Tibial artery (tissue), 4 donors: ENCODE measurements around the gene PKD2.

Experiments used
- DNase-seq, 2 donors: peaks; one replicate each; pipeline ENCODE4 v3.0.0-alpha.2; 2019
- H3K27ac ChIP-seq, 2 donors: fragments of 200-600 bp; sonication (generic) in 1 of 2; 1 replicate in 1 of 2; 2 replicates in 1 of 2; pipeline ENCODE4 v1.5.1; 2018 to 2019; ENCODE audit warnings: mild to moderate bottlenecking in 1 of 2
- H3K27me3 ChIP-seq, 2 donors: fragments of 200-600 bp; sonication (generic) in 1 of 2; one replicate each; pipeline versions ENCODE4 v1.5.1 to v1.6.0; 2016 to 2019
- H3K36me3 ChIP-seq, 3 donors: fragments of 200-600 bp; sonication (generic) in 2 of 3; one replicate each; pipeline ENCODE4 v1.5.1; 2016 to 2019; ENCODE audit warnings: mild to moderate bottlenecking in 2 of 3
- H3K4me1 ChIP-seq, 4 donors: fragments of 200-600 bp; sonication (generic) in 2 of 4; 1 replicate in 3 of 4; 2 replicates in 1 of 4; pipeline ENCODE4 v1.5.1; 2016 to 2019
- H3K4me3 ChIP-seq, 2 donors: fragments of 200-600 bp; sonication (generic) in 1 of 2; 1 replicate in 1 of 2; 2 replicates in 1 of 2; pipeline ENCODE4 v1.5.1; 2018 to 2019; ENCODE audit warnings: mild to moderate bottlenecking in 2 of 2
- H3K9me3 ChIP-seq, 3 donors: fragments of 200-600 bp; sonication (generic) in 1 of 3; one replicate each; pipeline ENCODE4 v1.5.1; 2016 to 2019
- intact Hi-C: fragments of 100-400 bp; cut with DNase I; formaldehyde crosslinking; loops from one replicate; pipeline ENCODE4 v1.15.0; 2023; ENCODE audit warnings: low total_unique reads
- TF ChIP-seq, protein P1 (sequence below), 2 experiments: fragments of 200-600 bp in 1 of 2; fragments of 450-650 bp in 1 of 2; IDR thresholded peaks; one replicate each; pipeline ENCODE4 v1.5.1; 2017 to 2019; ENCODE audit warnings: antibody characterized with exemption in 2 of 2, mild to moderate bottlenecking in 1 of 2, moderate library complexity in 1 of 2

Gene PKD2

DNA sequence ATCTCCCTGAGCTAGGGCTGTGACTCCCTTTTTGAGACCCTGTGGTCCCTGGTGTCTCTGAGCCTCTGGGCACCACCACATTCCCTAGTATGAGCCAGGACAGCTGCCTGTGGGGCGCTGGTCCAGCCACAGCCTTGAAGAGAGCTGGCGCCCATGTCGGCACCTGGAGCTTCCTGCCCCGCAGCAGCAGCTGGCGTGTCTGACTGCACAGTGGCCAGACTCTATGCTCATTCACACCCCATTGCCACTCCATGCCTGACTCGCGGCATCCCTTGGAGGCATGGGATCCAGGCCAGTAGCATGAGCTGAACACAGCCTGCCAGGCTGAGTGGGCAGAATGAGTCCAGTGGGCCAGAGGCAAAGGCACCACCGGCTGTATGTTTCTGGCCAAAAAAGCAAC, 40.2 kb upstream of the PKD2 start:
- no peak for DNase-seq
- TF ChIP-seq, protein P1, sequence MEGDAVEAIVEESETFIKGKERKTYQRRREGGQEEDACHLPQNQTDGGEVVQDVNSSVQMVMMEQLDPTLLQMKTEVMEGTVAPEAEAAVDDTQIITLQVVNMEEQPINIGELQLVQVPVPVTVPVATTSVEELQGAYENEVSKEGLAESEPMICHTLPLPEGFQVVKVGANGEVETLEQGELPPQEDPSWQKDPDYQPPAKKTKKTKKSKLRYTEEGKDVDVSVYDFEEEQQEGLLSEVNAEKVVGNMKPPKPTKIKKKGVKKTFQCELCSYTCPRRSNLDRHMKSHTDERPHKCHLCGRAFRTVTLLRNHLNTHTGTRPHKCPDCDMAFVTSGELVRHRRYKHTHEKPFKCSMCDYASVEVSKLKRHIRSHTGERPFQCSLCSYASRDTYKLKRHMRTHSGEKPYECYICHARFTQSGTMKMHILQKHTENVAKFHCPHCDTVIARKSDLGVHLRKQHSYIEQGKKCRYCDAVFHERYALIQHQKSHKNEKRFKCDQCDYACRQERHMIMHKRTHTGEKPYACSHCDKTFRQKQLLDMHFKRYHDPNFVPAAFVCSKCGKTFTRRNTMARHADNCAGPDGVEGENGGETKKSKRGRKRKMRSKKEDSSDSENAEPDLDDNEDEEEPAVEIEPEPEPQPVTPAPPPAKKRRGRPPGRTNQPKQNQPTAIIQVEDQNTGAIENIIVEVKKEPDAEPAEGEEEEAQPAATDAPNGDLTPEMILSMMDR (IDR thresholded peaks at IDR 0.05), result no peak
- Histone ChIP-seq H3K4me1 (no peaks in the 10 kb centered on the region), H3K9me3 (no peaks in the 10 kb centered on the region), H3K27ac (no peak overlapping the region), H3K36me3 (no peaks in the 10 kb centered on the region), H3K27me3 (peaks cover 0 to 10% of the 10 kb centered on the region in 2 donors), H3K4me3 (no peak overlapping the region)
- intact Hi-C loops, result no loop called here

DNA sequence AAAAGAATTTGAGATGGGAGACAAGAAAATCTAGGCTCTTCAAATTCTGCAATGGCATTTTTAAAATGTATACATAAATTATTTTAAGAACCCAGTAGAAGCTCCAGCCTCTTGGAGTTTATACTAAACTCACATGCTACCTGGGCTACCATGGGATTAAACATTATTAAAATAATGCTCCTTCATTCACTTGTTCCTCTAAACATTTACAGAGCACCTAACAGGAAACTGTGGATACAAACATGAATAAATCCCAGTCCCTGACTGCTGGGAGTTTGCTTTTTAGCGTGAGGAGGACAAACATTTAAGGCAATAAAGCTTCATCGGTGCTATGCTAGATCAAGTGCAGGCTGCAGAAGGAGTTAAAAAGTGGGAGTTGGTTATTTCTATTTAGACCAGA, 37.3 kb upstream of the PKD2 start:
- peaks cover 0 to 3% (median 0%) of the 10 kb centered on the region in 4 donors for H3K4me1 ChIP-seq
- no peak overlapping the region for H3K4me3 ChIP-seq
- no peak for DNase-seq
- no peak overlapping the region for H3K27ac ChIP-seq
- no peaks in the 10 kb centered on the region for H3K36me3 ChIP-seq
- intact Hi-C loops, result loop anchor here (5.0 kb wide), 1 partner anchor 113 kb away; no protein-coding TSS in a partner anchor
- no peaks in the 10 kb centered on the region for H3K9me3 ChIP-seq
- peaks cover 0 to 10% of the 10 kb centered on the region in 2 donors for H3K27me3 ChIP-seq
- TF ChIP-seq, protein P1 (IDR thresholded peaks at IDR 0.05), result no peak

DNA sequence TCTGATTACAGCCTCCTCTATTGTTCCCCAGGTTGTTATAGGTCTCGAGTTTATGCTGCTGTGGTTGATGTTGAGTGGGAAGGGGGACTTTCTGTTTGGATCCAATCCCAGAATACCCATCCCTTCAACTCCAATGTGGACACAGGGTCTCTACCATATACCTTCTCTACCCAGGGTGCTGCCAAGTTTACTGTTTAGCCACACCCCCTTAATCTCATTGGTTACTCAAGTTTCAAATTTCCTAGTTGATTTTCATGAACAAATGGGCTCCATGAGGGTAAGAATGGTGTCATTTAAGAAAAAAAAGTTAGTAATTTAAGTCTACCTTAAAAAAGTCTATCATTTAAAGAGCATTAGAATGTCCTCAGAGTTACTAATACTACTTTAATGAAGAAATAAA, 35.6 kb upstream of the PKD2 start:
- peaks cover 0 to 3% of the 10 kb centered on the region in 2 donors for H3K27me3 ChIP-seq
- intact Hi-C loops, result loop anchor here (5.0 kb wide), 1 partner anchor 115 kb away; no protein-coding TSS in a partner anchor
- H3K36me3 ChIP-seq, result no peaks in the 10 kb centered on the region

DNA sequence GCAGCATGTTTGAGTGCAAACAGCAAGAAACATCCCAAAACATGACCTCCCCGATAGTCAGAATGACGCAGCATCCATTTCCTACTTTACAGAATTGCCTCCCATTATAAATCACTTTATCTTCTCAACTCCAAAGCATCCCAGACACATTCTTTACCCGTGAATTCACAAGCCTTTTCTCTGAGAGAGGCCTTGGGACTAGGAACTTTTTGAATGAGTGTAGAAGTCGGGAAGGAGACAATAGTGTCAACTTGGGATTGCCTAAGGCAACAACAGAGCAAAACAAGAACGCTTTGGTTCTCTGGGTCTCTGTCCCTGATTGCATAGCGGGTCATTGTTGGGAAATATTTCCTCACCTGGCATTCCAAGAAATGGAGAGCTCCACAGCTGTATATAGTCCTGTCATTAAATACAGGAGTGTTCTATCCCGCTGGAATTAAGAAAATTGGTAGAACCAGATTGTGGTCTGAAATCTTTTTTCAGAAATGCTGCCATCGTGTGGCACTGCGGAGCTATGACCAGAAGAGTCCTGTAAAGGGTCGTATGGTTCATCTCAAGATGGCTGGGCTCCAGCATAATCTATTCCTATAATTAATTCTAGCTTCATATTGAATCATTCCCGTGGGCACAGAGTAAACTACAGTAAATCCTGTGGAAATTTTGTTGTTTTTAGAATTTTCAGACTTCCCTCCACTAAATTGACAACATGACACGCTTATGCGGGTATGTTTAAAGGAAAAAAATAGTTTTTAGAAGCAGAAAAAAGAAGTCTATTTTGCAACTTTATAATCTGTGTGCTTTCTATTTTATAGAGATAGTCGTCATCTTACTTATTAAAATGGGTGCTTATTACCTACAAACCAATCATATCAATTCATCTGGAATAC, 33.9 kb upstream of the PKD2 start:
- peak overlapping the region in 1 of 2 donors; percentile 3 for H3K4me3 ChIP-seq
- H3K27me3 ChIP-seq, result no peaks in the 10 kb centered on the region
- peaks cover 0 to 3% (median 0%) of the 10 kb centered on the region in 4 donors for H3K4me1 ChIP-seq
- DNase-seq, result peak; percentile 51 to 68
- H3K36me3 ChIP-seq, result no peaks in the 10 kb centered on the region
- intact Hi-C loops, result loop anchor here (5.0 kb wide), 1 partner anchor 116 kb away; no protein-coding TSS in a partner anchor
- no peaks in the 10 kb centered on the region for H3K9me3 ChIP-seq
- H3K27ac ChIP-seq, result no peak overlapping the region
- TF ChIP-seq, protein P1 (IDR thresholded peaks at IDR 0.05), result peak; percentile 68 to 76

More for the DNA sequence above, 35.6 kb upstream of the PKD2 start:
- H3K9me3 ChIP-seq, result no peaks in the 10 kb centered on the region
- H3K27ac ChIP-seq, result no peak overlapping the region
- DNase-seq, result no peak
- no peak overlapping the region for H3K4me3 ChIP-seq
- TF ChIP-seq, protein P1 (IDR thresholded peaks at IDR 0.05), result no peak
- H3K4me1 ChIP-seq, result peaks cover 0 to 3% (median 0%) of the 10 kb centered on the region in 4 donors

DNA sequence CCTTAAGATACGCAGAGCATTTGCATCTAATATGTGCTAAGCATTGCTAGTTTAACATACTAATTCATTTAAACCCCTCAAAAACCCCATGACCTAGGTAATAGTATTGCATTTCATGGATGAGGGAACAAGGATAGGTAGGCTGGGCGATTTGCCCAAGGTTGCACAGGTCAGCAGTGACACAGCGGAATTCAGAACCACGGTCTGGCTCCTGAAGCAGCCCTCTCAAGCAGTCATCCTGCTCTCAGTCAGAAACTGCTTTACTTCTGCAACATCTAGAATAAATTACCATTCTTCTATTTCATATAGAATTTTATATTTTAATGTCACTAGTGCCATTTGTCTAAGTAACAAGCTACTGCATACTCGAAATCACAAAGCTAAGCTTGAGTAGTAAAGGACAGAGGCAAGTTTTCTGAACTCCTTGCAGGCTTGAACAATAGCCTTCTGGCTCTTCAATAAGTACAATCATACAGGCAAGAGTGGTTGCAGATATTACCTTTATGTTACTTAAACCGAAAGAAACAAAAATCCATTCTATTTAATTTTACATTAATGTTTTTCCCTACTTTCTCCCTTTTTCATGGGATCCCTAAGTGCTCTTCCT, 32.5 kb upstream of the PKD2 start:
- no peak for DNase-seq
- H3K4me3 ChIP-seq, result no peak overlapping the region

More for the DNA sequence above, 32.5 kb upstream of the PKD2 start:
- Histone ChIP-seq H3K27me3 (no peaks in the 10 kb centered on the region), H3K9me3 (no peaks in the 10 kb centered on the region), H3K27ac (no peak overlapping the region), H3K36me3 (no peaks in the 10 kb centered on the region), H3K4me1 (peaks cover 0 to 3% (median 0%) of the 10 kb centered on the region in 4 donors)
- intact Hi-C loops, result loop anchor here (5.0 kb wide), 1 partner anchor 118 kb away; no protein-coding TSS in a partner anchor
- TF ChIP-seq, protein P1 (IDR thresholded peaks at IDR 0.05), result no peak
